ENCODE data around the gene ANKRD20A1.
"Not testable (repeated sequence)": the region's sequence is repeated elsewhere in the genome, so short reads cannot be mapped to it uniquely, and the experiment has no call there.

The ANKRD20A1 gene

DNA sequence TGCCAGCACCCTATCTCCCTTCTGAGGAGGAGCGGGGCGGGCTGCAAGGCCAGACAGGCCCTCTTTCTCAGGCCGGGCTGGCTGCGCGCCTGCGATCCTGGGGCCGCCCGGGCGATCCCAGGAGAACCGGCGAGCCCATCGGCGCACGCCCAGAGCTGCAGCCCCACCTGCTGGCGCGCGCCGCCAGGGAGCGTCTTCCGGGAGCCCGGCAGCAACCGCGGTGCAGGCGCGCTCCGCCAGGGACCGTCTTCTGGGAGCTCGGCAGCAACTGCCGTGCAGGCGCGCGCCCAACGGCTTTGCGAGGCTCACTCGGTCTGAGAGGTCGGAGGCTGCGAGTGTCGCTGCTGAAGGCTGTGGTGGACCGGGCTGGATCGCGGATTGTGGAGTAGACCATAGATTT lies at the start of gene ANKRD20A1:
Gene ANKRD20A1 (plus strand): TSS at position 61 of the 400 bp plus-strand sequence. CDS start 496 bp downstream, outside the sequence.
- not testable (repeated sequence) for DNase-seq

- DNase-seq = not testable (repeated sequence)
Measured at GRCh38 chr9:67832088-67832487, 26.6 kb upstream of the ANKRD20A1 start.
